Activated gamma-delta T cell (primary cell): ENCODE results near the gene MOG.

Source experiments
- DNase-seq: peaks from one replicate; lab custom pipeline; 2025; lab: John Stamatoyannopoulos, UW
- total RNA-seq, 2 donors: gene quantifications; one replicate each; lab custom pipeline; 2026; lab: John Stamatoyannopoulos, UW

The MOG gene
- total RNA-seq, result 0 reads per million in 2 donors

GRCh38 chr6:29656798-29657197 lies at the start of gene MOG:
MOG (plus strand) TSS chr6:29657092; CDS start chr6:29657210, 118 bp downstream.
- DNase-seq, result no peak

GRCh38 chr6:29608131-29608530 lies 48.8 kb upstream of the MOG start:
- DNase-seq, result no peak

- DNase-seq, result no peak
These were observed 46.4 kb upstream of the MOG start for GRCh38 chr6:29610540-29610939.

- DNase-seq, result no peak
These were observed 45.5 kb upstream of the MOG start for GRCh38 chr6:29611426-29611825.

GRCh38 chr6:29617782-29618554 lies 38.9 kb upstream of the MOG start:
- DNase-seq, result no peak

GRCh38 chr6:29619578-29620160 lies 37.2 kb upstream of the MOG start:
- DNase-seq, result no peak

GRCh38 chr6:29620630-29621029 lies 36.3 kb upstream of the MOG start:
- no peak for DNase-seq

GRCh38 chr6:29624520-29624961 lies 32.4 kb upstream of the MOG start:
- no peak for DNase-seq

GRCh38 chr6:29625337-29625930 lies 31.5 kb upstream of the MOG start:
- DNase-seq, result no peak

GRCh38 chr6:29626948-29627754 lies 29.7 kb upstream of the MOG start:
- peak; percentile 15 for DNase-seq

GRCh38 chr6:29627755-29628418 lies 29.0 kb upstream of the MOG start:
- DNase-seq, result peak; percentile 35

GRCh38 chr6:29628419-29629281 lies 28.2 kb upstream of the MOG start:
- peak; percentile 12 for DNase-seq

- DNase-seq, result no peak
These were observed 27.3 kb upstream of the MOG start for GRCh38 chr6:29629571-29629970.

GRCh38 chr6:29630315-29630714 lies 26.6 kb upstream of the MOG start:
- no peak for DNase-seq

GRCh38 chr6:29631209-29631810 lies 25.6 kb upstream of the MOG start:
- no peak for DNase-seq

- peak; percentile 47 for DNase-seq
These were observed 24.8 kb upstream of the MOG start for GRCh38 chr6:29631860-29632731.

- DNase-seq, result peak; percentile 44
These were observed 23.9 kb upstream of the MOG start, which contains the start of gene GABBR1 for GRCh38 chr6:29632789-29633533. GABBR1 (minus strand) TSS chr6:29633183; CDS start chr6:29632385, 798 bp downstream.

GRCh38 chr6:29633534-29633905 lies 23.4 kb upstream of the MOG start:
- DNase-seq, result no peak
